ENCODE measurements around the gene YARS2.

YARS2 gene

GRCh38 chr12:32789446-32789845, 33.7 kb upstream of the YARS2 start:
- no peak for DNase-seq
- Mint-ChIP-seq H3K27ac (no peak overlapping the region), H3K4me1 (no peaks in the 10 kb centered on the region), H3K4me3 (no peak overlapping the region), H3K27me3 (ENCODE audit: low read depth, poor library complexity) (peaks cover 3% of the 10 kb centered on the region), H3K9me3 (peaks cover 4% of the 10 kb centered on the region), H3K36me3 (ENCODE audit: low read depth) (peaks cover 8% of the 10 kb centered on the region)
- TF ChIP-seq CTCF (IDR thresholded peaks at IDR 0.05) = no peak

GRCh38 chr12:32788405-32788804, 32.7 kb upstream of the YARS2 start:
- Mint-ChIP-seq H3K4me3 (no peak overlapping the region), H3K4me1 (no peaks in the 10 kb centered on the region), H3K27me3 (ENCODE audit: low read depth, poor library complexity) (peaks cover 3% of the 10 kb centered on the region), H3K36me3 (ENCODE audit: low read depth) (peaks cover 8% of the 10 kb centered on the region), H3K9me3 (peaks cover 4% of the 10 kb centered on the region), H3K27ac (no peak overlapping the region)
- TF ChIP-seq CTCF (IDR thresholded peaks at IDR 0.05) = no peak
- DNase-seq = no peak

- H3K9me3 Mint-ChIP-seq = peaks cover 4% of the 10 kb centered on the region
- no peak for TF ChIP-seq CTCF (IDR thresholded peaks at IDR 0.05)
- no peaks in the 10 kb centered on the region for H3K36me3 Mint-ChIP-seq (ENCODE audit: low read depth)
- H3K4me3 Mint-ChIP-seq = no peak overlapping the region
- H3K27ac Mint-ChIP-seq = no peak overlapping the region
- no peak for DNase-seq
- H3K27me3 Mint-ChIP-seq (ENCODE audit: low read depth, poor library complexity) = peaks cover 3% of the 10 kb centered on the region
- H3K4me1 Mint-ChIP-seq = peaks cover 4% of the 10 kb centered on the region
Measured at GRCh38 chr12:32785557-32785956, 29.9 kb upstream of the YARS2 start.

- no peak for DNase-seq
- Mint-ChIP-seq H3K4me1 (peaks cover 6% of the 10 kb centered on the region), H3K36me3 (ENCODE audit: low read depth) (no peaks in the 10 kb centered on the region), H3K27ac (no peak overlapping the region), H3K4me3 (no peak overlapping the region), H3K9me3 (peaks cover 4% of the 10 kb centered on the region), H3K27me3 (ENCODE audit: low read depth, poor library complexity) (peaks cover 3% of the 10 kb centered on the region)
- TF ChIP-seq CTCF (IDR thresholded peaks at IDR 0.05) = no peak
Measured at GRCh38 chr12:32783029-32783428, 27.3 kb upstream of the YARS2 start.

- Mint-ChIP-seq H3K27me3 (ENCODE audit: low read depth, poor library complexity) (peaks cover 6% of the 10 kb centered on the region), H3K9me3 (no peaks in the 10 kb centered on the region), H3K4me1 (peaks cover 6% of the 10 kb centered on the region), H3K4me3 (no peak overlapping the region), H3K36me3 (ENCODE audit: low read depth) (no peaks in the 10 kb centered on the region), H3K27ac (no peak overlapping the region)
- no peak for DNase-seq
- no peak for TF ChIP-seq CTCF (IDR thresholded peaks at IDR 0.05)
Measured at GRCh38 chr12:32780071-32780470, 24.4 kb upstream of the YARS2 start.

GRCh38 chr12:32777691-32778175, 22.0 kb upstream of the YARS2 start:
- DNase-seq = no peak
- Mint-ChIP-seq H3K27ac (no peak overlapping the region), H3K36me3 (ENCODE audit: low read depth) (no peaks in the 10 kb centered on the region), H3K4me1 (peaks cover 6% of the 10 kb centered on the region), H3K27me3 (ENCODE audit: low read depth, poor library complexity) (peaks cover 6% of the 10 kb centered on the region), H3K9me3 (no peaks in the 10 kb centered on the region), H3K4me3 (no peak overlapping the region)
- no peak for TF ChIP-seq CTCF (IDR thresholded peaks at IDR 0.05)
